HG03469 (cell line): ENCODE results near the gene RTP5.
"Not testable (repeated sequence)": the region's sequence is repeated elsewhere in the genome, so short reads cannot be mapped to it uniquely, and the experiment has no call there.

Source experiments
- ATAC-seq: cut with Tn5 transposase; IDR thresholded peaks from one replicate; pipeline ENCODE4 v1.9.1; 2021; ENCODE audit warnings: mild to moderate bottlenecking, moderate library complexity, moderate number of reproducible peaks; ENCODE audit not compliant: unreplicated experiment

RTP5 gene

DNA sequence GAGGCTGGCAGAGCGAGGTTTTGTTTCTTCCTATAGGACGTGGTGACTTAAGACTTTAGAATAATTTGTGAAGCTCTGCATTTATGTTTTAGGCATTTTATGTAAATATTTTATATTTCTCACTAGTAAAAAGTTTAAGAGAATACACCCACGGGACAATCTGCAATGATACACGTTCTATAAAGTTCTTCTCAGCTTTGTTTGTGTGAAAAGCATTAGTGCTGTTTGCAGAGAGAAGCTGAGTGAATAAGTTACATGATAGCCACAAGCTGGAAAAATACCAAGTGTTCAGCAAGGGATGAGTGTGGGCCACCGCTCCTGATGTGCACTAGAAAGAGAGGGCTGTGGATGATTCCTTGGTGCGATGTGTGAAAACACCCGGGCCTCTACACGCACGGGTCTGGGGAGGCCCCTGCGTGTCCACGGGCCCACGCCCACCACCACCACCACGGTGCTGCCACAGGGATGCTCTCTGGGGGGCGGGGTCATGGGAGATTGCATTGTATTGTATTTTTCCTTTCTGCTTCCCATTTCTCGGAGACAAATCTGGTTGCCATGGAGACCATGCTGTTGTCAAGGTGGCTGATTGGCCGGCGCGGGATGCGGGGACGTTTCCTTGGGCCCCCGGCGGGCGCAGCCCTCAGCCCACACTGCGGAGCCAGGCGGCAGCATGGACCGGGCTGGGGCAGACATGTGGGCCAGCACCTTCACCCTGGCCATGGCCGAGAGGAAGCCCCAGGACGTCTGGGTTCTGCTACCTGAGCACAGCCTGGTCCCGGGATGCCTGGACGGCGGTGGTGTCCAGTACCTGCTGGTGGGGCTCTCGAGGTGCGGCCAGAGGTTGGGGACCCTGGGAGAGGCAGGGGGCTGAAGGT, at the start of gene RTP5:
Gene RTP5, plus strand, starts transcription at position 643 of the 875 bp plus-strand sequence. Its CDS starts 28 bp downstream, at position 671.
- ATAC-seq: no peak

DNA sequence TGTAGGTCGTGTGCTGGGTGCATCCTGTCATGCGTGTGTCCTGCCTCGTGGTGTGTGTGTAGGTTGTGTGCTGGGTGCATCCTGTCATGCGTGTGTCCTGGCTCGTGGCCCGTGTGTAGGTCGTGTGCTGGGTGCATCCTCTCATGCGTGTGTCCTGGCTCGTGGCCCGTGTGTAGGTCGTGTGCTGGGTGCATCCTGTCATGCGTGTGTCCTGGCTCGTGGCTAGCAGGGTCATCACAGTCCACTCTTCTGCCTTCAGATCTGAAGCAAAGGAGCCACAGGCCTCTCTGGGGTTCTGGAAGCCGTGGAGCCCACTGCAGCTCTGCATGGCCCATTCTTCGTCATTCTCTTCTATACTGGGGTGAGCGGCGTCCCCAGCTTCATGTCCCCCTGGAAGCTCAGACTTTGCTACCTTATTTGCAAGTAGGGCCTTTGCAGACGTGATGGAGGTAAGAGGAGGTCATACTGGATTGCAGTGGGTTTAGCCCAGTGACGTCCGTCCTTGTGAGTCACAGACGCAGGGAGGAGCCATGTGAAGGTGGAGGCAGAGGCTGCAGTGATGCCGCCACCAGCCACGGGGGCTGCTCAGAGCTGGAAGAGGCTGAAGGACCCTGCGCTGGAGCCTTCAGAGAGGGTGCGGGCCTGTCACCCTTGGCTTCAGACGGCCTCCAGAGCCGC, 49.4 kb upstream of the RTP5 start:
- ATAC-seq: not testable (repeated sequence)

- ATAC-seq: no peak
These were observed 48.7 kb upstream of the RTP5 start for GRCh38 chr2:241820625-241821384.

GRCh38 chr2:241821460-241822263, 47.9 kb upstream of the RTP5 start:
- no peak for ATAC-seq

- ATAC-seq: no peak
These were observed 47.3 kb upstream of the RTP5 start for GRCh38 chr2:241822264-241822623.

- ATAC-seq: not testable (repeated sequence)
These were observed 45.7 kb upstream of the RTP5 start for GRCh38 chr2:241823531-241824437.

DNA sequence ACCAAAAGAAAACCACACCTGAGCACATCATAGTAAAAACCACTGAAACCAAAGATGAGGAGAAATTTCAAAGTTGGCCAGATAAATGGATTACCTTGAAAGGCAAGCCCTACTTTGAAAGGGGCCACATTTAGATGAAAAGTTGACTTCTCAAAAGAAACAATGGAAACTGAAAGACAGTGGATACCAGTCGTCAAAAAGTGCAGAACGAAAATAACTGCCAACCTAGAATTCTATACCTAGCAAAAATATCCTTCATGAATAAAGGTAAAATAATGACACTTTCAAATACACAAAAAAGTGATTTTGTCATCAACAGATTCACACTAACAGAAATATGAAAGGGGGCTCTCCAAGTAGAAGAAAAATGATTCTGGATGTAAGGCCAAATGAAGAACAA, 42.1 kb upstream of the RTP5 start:
- no peak for ATAC-seq

DNA sequence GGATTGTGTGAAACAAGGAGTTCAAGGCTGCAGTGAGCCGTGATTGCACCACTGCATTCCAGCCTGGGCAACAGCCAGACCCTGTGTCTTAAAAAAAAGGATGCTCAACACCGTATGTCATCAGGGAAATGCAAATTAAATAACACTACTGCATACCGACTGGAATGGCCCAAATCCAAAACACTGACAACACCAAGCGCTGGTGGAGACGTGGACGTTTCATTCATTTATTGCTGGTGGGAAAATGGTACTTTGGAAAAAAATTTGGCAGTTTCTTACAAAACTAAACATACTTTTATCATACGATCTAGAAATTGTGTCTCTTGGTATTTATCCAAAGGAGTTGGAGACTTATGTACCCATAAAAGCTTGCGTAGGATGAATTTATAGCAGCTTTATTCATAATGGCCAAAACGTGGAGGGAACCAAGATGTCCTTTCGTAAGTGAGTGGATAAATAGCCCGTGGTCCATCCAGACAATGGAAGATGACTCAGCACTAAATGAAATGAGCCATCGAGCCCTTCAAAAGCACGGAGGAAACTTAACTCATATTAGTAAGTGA, 36.3 kb upstream of the RTP5 start:
- no peak for ATAC-seq

GRCh38 chr2:241833756-241834526, 35.6 kb upstream of the RTP5 start:
- ATAC-seq: not testable (repeated sequence)

DNA sequence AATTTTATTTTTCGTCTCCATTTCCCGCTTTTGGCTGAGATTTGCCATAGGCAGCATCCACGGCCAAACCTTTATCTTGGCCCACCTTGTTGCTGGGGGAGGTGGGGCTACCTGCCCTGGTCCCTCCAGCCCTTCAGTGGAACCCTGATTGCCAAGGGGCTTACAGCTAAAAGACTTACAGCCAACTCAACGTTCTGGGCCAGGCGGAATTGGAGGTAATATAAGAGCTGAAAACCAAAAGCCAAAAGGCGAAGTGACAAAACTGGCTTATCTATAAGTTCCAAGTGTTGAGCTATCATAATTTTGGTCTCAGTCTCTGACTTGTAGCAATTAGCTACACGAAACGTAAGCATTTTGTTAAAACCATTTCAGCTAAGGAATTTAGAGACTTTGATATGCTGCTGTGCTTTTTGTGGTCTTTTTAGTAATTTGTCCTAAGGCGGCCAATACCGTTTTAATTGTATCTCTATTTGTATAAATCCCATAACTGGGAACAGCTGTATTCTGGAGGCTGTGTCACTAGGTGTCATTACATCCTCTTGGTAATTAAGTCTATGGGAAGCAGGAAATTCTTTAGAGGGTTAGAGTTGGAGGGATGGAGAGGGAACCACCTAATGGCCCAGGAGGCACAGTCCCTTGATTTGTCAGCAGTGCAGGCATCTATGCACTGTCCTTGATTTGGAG, 34.9 kb upstream of the RTP5 start:
- ATAC-seq: no peak

DNA sequence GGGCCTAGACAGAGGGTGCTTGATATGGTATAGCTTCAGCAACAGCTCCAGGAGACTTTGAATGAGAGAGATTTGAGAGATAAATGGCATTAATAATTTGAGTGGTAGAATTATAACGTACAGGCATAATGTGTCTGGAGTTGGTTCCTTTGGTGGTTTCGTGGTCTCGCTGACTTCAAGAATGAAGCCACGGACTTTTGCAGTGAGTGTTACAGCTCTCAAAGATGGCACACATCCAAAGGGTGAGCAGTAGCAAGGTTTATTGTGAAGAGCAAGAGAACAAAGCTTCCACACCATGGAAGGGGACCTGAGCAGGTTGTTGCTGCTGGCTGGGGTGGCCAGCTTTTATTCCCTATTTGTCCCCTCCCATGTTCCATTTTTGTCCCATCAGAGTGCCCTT, 33.9 kb upstream of the RTP5 start:
- no peak for ATAC-seq

DNA sequence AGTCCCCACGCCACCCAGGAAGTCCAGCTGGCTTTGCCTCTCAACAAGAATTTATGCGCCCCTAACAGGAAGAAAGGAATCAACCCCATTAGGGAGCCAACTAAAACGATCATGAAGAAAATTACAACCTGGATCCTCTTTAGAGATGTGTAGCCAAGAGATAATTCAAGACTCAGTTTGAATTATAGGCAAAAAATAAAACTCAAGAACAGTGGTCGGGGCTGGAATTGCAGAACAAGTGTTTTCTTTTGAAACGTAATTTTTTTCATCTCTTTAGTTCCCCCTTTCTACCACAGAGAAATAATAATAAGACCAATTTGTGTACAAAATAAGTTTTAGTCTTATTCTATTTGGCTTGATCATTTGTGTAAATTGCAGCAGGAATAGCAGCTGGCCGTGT, 33.2 kb upstream of the RTP5 start:
- ATAC-seq: no peak

DNA sequence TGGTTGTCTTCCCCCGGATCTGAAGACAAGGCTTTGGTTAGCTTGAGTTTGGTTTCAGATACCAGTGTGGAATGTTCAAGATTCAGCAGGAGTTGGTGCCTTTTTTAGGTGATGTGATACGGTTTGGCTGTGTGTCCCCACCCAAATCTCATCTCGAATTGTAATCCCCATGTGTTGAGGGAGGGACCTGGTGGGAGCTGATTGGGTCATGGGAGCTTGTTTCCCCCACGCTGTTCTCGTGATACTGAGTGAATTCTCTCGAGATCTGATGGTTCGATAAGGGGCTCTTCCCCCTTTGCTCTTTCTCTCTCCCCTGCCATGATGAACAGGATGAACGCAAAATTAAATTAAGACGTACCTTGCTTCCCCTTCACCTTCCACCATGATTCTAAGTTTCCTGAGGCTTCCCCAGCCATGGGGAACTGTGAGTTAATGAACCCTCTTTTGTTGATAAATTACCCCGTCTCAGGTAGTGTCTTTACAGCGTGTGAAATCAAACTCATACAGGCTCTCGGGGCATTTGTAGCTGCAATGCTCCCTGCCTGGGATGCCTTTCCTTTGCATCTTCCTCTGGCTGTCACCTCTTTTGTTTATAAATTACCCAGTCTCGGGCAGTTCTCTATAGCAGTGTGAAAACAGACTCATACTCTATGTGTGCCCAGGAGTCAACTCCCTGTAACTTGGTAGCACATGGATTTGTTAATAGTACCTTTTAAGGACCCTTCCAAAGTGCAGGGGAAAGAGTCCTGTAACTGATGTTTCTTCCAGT, 32.1 kb upstream of the RTP5 start:
- ATAC-seq: no peak

DNA sequence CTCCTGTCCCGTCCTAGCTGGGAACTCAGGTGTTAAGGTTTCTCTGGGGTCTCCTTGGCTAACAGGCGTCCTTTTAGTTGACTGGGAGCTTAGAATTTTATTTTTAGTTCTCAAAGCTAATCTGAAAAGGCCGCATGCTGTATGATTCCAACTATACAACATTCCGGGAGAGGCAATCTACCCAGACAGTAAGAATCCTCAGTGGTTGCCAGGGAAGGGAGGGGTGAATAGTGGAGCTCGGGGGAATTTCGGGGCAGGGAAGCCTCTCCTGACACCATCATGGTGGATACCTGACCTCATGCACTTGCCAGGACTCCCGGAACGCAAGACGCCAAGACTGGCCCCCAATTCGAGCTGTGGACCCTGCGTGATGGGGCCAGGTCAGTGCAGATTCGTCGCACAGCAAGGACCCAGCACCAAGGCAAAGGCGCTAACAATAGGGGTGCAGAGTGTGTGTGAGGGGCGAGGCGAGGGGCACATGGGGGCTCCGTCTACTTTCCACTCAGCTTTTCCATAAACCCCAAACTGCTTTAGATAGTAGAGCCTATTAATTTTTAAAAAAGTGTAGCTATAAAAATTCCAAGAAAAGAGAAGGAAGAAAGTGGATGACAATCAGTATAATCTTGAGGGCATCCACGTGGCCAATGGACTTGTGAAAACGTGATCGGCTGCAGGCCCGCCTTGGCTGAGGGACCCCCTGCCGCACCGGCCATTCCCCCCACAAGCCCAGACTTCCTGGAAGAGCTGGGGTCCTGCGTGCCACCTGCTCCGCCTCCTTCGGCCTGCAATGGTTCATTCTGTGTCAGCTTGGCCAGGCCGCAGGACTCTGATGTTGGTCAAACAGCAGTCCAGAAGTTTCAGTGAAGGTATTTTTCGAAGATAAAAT, 28.1 kb upstream of the RTP5 start:
- ATAC-seq: no peak

GRCh38 chr2:241842067-241842415, 27.5 kb upstream of the RTP5 start:
- no peak for ATAC-seq

GRCh38 chr2:241842620-241843211, 26.8 kb upstream of the RTP5 start:
- no peak for ATAC-seq
